Femur (tissue), 1 donor: ENCODE results near the gene TRPC4AP.

Experiments used
- DNase-seq: peaks from one replicate; pipeline ENCODE4 v3.0.0-alpha.2; 2017

TRPC4AP gene

DNA sequence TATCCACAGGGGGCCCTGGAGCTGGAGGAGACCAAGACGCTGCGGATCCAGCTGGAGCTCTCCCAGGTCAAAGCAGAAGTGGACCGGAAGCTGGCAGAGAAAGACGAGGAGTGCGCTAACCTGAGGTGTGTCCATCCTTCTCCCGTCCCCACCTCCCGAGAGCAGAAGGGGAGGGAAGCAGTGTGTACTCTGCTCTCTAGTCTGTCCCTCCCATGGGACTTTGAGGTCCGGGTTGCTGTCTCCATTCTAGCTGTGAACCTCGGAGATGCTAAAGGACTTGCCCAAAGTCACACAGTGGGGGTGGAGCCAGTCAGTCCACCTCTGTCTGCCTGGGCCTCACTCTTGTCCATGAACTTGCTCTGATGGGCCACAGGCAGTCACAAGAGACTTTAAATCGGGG lies 92.8 kb downstream of the TRPC4AP start:
- no peak for DNase-seq

DNA sequence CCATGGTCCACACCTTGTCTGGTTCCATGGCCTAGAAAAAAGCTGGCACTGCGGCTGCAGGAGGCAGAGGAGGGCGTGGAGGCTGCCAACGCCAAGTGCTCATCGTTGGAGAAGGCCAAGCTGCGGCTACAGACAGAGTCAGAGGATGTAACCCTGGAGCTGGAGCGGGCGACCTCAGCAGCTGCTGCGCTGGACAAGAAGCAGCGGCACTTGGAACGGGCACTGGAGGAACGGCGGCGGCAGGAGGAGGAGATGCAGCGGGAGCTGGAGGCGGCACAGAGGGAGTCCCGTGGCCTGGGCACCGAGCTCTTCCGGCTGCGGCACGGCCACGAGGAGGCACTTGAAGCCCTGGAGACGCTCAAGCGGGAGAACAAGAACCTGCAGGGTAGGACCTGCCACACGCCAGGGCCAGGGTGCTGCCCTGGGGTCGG lies 93.6 kb downstream of the TRPC4AP start:
- no peak for DNase-seq

DNA sequence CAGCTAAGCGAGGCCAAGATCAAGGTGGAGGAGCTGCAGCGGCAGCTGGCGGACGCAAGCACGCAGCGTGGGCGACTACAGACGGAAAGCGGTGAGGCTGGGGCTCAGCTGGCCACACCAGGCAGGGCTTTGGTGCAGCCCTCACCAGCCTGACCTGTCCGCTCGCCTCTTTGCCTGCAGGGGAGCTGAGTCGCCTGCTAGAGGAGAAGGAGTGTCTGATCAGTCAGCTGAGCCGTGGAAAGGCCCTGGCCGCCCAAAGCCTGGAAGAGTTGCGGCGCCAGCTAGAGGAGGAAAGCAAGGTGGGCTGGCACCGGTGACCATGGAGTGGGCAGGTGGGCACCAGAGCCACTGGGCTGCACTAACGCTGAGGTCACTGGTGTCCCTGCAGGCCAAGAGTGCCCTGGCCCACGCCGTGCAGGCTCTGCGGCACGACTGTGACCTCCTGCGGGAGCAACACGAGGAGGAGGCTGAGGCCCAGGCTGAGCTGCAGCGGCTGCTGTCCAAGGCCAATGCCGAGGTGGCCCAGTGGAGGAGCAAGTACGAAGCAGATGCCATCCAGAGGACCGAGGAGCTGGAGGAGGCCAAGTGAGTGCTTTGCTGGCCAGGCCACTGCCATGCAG lies 94.2 kb downstream of the TRPC4AP start:
- no peak for DNase-seq

GRCh38 chr20:34997774-34998173 lies 94.8 kb downstream of the TRPC4AP start:
- no peak for DNase-seq

DNA sequence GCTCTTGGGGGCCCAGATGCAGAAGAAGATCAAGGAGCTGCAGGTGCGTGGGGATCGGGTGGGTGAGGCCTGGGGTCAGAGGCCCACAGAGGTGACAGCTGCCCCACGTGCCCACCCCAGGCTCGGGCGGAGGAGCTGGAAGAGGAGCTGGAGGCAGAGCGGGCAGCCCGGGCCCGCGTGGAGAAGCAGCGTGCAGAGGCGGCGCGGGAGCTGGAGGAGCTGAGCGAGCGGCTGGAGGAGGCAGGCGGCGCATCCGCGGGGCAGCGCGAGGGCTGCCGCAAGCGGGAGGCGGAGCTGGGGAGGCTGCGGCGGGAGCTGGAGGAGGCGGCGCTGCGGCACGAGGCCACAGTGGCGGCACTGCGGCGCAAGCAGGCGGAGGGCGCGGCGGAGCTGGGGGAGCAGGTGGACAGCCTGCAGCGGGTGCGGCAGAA lies 95.5 kb downstream of the TRPC4AP start:
- DNase-seq, result peak; percentile 71

DNA sequence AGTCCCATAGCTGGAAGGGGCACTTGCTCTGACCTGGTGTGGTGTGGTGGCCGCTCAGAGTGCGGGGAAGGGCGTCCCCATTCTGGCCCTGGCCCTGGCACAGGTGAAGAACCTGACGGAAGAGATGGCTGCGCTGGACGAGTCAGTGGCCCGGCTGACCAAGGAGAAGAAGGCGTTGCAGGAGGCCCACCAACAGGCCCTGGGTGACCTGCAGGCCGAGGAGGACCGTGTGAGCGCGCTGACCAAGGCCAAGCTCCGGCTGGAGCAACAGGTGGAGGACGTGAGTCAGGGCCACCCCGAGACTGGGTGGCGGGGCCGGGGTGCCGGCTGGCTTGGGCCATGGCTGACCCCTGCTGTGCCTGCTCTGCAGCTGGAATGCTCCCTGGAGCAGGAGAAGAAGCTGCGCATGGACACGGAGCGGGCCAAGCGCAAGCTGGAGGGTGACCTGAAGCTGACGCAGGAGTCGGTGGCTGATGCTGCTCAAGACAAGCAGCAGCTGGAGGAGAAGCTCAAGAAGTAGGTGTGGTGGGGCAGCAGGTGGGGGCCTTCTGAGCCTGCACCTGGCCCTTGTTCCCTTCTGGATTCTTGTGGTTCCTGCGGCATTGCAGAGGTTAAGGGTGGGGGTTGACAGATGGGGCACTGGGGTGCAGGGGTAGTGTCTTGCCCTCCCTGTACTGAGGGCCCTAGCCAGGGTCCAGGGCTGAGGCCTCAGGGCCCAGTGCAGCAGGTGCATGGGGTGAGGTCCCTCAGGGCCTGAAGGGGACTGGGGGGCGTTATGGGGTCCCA lies 96.2 kb downstream of the TRPC4AP start:
- DNase-seq, result no peak

DNA sequence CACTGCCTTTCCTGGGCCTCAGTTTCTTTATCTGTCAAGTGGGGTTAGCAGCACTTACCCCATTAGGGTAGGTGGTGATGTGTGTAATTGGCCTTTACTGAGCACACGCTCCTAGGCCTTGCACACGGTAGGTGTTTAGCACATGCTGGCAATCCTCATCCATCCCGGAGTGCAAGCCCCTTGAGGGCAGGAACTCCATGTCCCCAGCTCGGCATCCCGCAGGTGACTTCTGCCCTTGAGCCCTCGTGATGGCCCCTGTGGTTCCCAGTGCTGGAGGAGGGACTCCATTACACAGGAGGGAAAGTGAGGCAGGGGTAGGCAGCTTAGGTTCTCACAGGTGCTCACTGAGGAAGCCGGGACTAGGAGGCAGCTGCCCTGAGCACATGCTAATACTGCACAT lies 96.9 kb downstream of the TRPC4AP start:
- no peak for DNase-seq

DNA sequence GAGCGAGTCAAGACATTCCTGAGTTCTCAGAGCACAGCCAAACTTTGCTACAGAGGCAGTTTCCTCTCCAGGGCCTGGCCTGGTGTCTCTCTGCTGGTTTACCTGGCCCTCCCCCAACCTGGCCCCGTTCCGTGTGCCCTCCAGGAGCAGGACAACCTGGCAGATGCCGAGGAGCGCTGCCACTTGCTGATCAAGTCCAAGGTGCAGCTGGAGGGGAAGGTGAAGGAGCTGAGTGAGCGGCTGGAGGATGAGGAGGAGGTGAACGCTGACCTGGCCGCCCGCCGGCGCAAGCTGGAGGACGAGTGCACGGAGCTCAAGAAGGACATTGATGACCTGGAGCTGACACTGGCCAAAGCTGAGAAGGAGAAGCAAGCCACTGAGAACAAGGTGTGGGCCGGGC lies 97.4 kb downstream of the TRPC4AP start:
- DNase-seq, result no peak

GRCh38 chr20:34994509-34995131 lies 98.0 kb downstream of the TRPC4AP start:
- no peak for DNase-seq

DNA sequence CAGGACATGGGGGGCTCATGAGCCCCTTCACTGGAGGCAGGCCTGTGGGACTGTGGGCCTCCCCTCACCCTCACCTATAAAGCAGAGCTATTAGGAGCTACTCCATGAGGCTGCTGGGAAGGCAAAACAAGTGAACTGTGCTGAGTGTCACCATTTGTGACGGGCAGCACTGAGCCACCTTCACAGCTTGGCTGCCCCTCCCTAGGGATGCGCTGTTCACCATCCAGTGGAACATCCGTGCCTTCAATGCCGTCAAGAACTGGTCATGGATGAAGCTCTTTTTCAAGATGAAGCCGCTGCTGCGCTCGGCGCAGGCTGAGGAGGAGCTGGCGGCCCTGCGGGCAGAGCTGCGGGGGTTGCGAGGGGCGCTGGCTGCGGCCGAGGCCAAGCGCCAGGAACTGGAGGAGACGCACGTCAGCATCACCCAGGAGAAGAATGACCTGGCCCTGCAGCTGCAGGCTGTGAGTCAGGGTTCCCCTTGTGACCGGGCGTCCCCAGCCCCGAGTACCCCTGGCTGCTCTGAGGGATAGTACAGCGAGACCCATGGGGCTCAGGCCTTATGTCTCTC lies 98.6 kb downstream of the TRPC4AP start:
- DNase-seq, result no peak

DNA sequence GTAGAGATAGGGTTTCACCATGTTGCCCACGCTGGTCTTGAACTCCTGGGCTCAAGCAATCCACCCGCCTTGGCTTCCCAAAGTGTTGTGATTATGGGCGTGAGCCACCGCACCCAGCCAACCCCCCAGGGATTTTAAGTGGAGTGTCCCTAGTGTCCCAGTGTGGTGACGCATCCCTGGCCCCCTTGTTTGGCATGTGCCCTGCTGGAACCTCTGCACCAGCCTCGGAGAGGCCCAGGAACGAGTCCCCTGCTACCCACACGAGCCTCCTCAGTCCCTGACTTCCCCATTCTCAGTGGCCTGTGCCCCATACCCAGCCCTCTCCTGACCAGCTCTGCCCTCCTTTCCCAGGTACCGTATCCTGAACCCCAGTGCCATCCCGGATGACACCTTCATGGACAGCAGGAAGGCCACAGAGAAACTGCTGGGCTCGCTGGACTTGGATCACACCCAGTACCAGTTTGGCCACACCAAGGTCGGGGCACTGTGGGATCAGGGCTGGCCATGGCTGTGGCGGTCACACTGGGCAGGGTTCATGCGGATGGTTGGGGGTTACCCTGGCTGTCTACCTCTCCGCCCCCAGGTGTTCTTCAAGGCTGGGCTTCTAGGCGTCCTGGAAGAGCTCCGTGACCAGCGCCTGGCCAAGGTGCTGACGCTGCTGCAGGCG lies 99.7 kb downstream of the TRPC4AP start:
- DNase-seq, result no peak

- DNase-seq, result no peak
Observed at GRCh38 chr20:34990661-34991214, 101.9 kb downstream of the TRPC4AP start.

DNA sequence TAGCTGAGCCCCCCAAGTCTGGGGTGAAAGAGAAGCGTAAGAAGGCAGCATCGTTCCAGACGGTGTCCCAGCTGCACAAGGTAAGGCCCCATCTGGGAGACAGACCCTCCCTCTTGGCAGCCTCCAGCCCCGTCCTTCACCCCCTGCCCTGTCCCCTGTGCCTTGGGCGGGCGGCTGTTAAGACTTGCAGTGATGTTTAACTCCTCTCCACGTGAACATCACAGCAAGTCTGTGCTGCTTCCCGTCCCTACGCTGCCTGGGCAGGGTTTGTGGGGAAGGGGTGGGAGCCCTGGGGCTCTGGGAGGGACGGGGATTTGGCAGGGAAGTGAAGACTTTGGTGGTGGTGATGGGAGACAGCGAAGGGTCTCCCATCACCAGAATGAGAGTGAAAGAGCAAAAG lies 102.4 kb downstream of the TRPC4AP start:
- DNase-seq, result no peak

GRCh38 chr20:34989670-34990069 lies 102.9 kb downstream of the TRPC4AP start:
- no peak for DNase-seq

GRCh38 chr20:34989118-34989517 lies 103.5 kb downstream of the TRPC4AP start:
- DNase-seq, result no peak

DNA sequence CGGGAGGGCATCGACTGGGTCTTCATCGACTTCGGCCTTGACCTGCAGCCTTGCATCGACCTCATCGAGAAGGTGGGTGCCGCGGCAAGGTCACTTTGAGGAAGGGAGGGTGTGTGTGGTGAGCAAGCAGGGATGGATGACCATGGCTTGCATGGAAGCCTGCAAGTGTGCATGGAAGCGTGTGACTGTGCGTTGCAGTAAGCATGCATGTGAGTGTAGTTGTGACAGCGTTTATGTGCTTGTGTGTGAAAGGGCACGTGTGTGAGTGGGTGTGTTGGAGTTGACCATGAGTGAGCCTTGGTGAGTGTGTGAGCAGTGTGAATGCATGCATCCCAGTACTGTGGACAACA lies 104.4 kb downstream of the TRPC4AP start:
- DNase-seq, result no peak

DNA sequence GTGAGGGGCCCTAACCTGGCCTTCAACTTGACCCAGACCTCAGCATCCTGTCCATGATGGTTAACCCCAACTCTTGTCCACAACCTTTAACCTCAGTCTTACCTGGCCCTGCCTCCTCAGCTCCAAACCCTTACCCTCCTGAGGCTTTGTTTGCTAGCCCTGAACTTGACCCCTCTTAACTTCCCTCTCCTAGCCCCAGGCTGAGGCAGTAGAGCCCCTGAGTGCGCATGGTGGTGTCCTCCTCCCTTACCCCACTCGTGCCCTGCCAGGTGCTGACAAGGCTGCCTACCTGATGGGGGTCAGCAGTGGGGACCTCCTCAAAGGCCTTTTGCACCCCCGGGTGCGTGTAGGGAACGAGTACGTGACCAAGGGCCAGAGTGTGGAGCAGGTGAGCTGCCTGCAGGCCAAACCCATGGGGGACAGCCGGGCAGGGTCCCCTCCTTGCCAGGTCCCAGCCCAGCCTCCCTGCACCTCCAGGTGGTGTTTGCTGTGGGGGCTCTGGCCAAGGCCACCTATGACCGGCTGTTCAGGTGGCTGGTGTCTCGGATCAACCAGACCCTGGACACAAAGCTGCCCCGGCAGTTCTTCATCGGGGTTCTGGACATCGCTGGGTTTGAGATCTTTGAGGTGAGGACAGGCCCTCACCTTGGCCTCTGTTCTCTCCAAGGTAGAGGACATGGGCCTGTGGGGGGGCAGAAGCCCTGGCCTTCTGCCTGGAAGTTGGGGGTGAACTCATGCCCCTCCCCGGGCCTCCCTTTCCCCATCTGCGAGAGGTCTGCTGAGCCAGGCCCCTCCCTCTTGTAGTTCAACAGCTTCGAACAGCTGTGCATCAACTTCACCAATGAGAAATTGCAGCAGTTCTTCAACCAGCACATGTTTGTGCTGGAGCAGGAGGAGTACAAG lies 105.1 kb downstream of the TRPC4AP start:
- DNase-seq, result no peak

DNA sequence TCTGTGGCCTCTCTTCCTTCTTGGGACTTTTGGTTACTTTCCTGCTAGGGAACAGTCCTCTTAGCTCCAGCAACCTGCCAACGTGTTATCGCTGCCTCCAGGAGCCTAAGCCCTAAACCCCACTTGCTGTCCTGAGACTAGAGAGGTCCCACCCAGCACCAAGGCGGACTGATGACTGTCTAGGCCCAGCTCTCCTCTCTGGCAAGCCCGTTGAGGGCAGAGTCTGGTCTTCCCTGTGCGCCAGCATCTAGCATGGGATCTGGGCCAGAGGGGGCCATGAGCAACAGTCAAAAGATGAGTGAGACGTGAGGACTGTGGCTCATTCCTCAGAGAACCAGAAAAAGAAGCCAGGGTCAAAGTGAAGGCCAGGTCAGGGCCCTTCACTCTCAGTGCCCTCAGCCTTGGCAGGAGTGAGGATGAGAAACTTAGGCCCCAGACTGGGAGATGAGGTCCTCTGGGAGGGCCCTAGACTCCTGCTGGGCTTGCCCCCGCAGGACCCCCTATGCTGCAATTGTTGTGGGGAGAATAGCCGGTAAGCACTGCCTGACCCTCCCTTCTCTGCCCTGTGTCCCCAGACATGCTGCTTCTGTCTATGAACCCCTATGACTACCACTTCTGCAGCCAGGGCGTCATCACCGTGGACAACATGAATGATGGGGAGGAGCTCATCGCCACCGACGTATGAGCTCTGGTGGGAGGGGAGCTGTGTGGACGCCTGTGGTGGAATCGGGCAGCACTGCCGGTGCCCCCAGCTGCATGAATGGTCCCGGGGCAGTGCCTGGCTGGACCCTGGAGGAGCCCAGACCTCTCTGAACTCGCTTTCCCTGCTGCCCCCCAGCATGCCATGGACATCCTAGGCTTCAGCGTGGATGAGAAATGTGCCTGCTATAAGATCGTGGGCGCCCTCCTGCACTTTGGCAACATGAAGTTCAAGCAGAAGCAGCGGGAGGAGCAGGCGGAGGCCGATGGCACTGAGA lies 106.0 kb downstream of the TRPC4AP start:
- DNase-seq, result no peak

DNA sequence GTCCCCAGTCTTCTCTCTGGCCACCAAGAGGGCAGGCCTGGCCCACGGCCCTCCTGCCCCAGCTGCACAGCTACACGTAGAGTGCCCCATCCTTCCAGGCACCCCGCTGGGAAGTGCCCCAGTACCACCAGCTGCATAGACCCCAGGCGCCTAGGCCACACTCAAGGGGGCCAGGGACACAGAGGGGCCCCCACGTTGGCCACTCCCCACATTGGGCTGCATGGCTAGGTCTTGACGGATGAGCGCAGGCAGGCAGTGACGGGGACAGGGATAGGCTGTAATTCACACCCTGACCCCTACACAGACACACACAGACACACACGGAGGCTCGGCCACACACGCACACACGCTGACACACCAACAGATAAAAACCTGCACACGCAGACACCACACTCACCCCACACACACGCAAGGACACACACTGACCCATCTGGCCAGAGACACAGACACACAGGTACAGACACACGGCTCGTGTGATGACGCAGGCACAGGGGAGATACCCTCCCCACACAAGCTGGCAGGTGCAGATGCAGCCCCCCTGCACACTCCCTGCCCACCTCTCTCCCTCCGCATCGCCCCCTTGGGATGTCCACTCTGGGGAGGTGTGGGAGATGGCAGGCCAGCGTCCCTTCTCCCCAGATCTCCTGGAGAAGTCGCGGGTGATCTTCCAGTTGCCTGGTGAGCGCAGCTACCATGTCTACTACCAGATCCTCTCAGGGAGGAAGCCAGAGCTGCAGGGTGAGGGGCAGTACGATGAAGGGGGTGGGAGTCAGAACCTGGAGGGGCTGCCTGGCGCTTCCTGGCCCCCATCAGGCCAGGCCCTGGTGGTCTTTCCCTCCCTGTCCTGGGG lies 106.9 kb downstream of the TRPC4AP start:
- no peak for DNase-seq
